Sciatic nerve (tissue), 2 donors: ENCODE data around the gene TPO. TPM values are rescaled to one million over a fixed set of nuclear protein-coding genes. Genes with fewer than 3 reads are reported as not detected.

ENCODE experiments used
- ATAC-seq: fragments of 200-7000 bp; cut with Tn5 transposase; one replicate; pipeline ENCODE4 v1.9.1; 2020; ENCODE audit warnings: mild to moderate bottlenecking, moderate library complexity
- DNase-seq: peaks from one replicate; pipeline ENCODE4 v3.0.0-alpha.2; 2020; ENCODE audit warnings: low spot score
- intact Hi-C: fragments of 100-400 bp; cut with DNase I; formaldehyde crosslinking; loops from one replicate; pipeline ENCODE4 v1.14.2; 2022
- total RNA-seq: library from RNA; stranded (reverse); fragmentation: NEBNext Ultra II Directional; extraction: Animal tissue kit (Norgen Biotek cat#: 25700); gene quantifications from one replicate; pipeline ENCODE4 v1.2.1, GENCODE V29; 2021
- donor health status: DM: no; HTN: no; CAD: no.
- donor health status: DM: no; HTN: no; CAD: no.

Gene TPO
- total RNA-seq, 1 donor from 2014 or later = 4.5 TPM

- no peak for DNase-seq
- no peak for ATAC-seq
- intact Hi-C loops = loop anchor here (5.0 kb wide), 1 partner anchor 166 kb away; no protein-coding TSS in a partner anchor
These were observed 173.1 kb downstream of the TPO start for GRCh38 chr2:1586251-1586922.

GRCh38 chr2:1586923-1587840, 173.9 kb downstream of the TPO start:
- DNase-seq = no peak
- ATAC-seq = peak; percentile 47
- intact Hi-C loops = loop anchor here (5.0 kb wide), 1 partner anchor 165 kb away; no protein-coding TSS in a partner anchor

GRCh38 chr2:1588051-1588977, 175.1 kb downstream of the TPO start:
- ATAC-seq (no peak), DNase-seq (no peak)
- intact Hi-C loops = loop anchor here (5.0 kb wide), 1 partner anchor 164 kb away; no protein-coding TSS in a partner anchor

GRCh38 chr2:1588978-1589621, 175.8 kb downstream of the TPO start:
- intact Hi-C loops = loop anchor here (5.0 kb wide), 1 partner anchor 163 kb away; no protein-coding TSS in a partner anchor
- no peak for ATAC-seq
- no peak for DNase-seq

GRCh38 chr2:1590596-1591460, 177.6 kb downstream of the TPO start:
- ATAC-seq = no peak
- no peak for DNase-seq
- intact Hi-C loops = no loop called here

- DNase-seq (no peak), ATAC-seq (no peak)
- intact Hi-C loops = no loop called here
These were observed 178.2 kb downstream of the TPO start for GRCh38 chr2:1591461-1591770.
